Testis (tissue), 2 donors: ENCODE measurements around the gene ALK.

Source experiments
- CTCF ChIP-seq, 3 experiments: fragments of 450-650 bp in 2 of 3; fragments of 200-600 bp in 1 of 3; sonication (generic) in 1 of 3; IDR thresholded peaks; one replicate each; pipeline ENCODE4 v1.5.1; 2016 to 2019; ENCODE audit warnings: antibody characterized with exemption in 3 of 3, mild to moderate bottlenecking in 2 of 3, moderate library complexity in 1 of 3
- POLR2A ChIP-seq: fragments of 450-650 bp; IDR thresholded peaks from one replicate; pipeline ENCODE4 v1.6.1; 2017; ENCODE audit warnings: antibody characterized with exemption, mild to moderate bottlenecking, moderate library complexity

- TF ChIP-seq CTCF (IDR thresholded peaks at IDR 0.05) (no peak), POLR2A (no peak)
Measured at GRCh38 chr2:29601872-29602271, 319.5 kb downstream of the ALK start.
